Activated CD4-positive, alpha-beta T cell treated with anti-CD3 and anti-CD28 coated beads, Interleukin-2, amount 10 ng/mL, durations not matched to agents 7 days and 5 days (primary cell): ENCODE data around the gene GPC2. TPM values are rescaled to one million over a fixed set of nuclear protein-coding genes. Genes with fewer than 3 reads are reported as not detected.
"Not testable (repeated sequence)": the region's sequence is repeated elsewhere in the genome, so short reads cannot be mapped to it uniquely, and the experiment has no call there.

Source experiments
- CTCF ChIA-PET: fragments of 350-600 bp; sonication (Branson Sonifier 250); formaldehyde crosslinking; loops from one replicate; lab custom pipeline; 2021; ENCODE audit warnings: antibody characterized with exemption; lab: Charles Lee
- POLR2A ChIA-PET: fragments of 350-600 bp; sonication (Branson Sonifier 250); formaldehyde crosslinking; loops from one replicate; lab custom pipeline; 2021; ENCODE audit warnings: antibody characterized with exemption; lab: Charles Lee
- DNase-seq: peaks from one replicate; pipeline ENCODE4 v3.0.0-alpha.2; 2020
- H3K27ac Mint-ChIP-seq: one replicate; pipeline ENCODE4 v1.8.0; 2021; ENCODE audit warnings: mild to moderate bottlenecking, moderate library complexity, mixed read lengths
- H3K27me3 Mint-ChIP-seq: one replicate; pipeline ENCODE4 v1.8.0; 2021; ENCODE audit warnings: mixed read lengths
- H3K36me3 Mint-ChIP-seq: one replicate; pipeline ENCODE4 v1.8.0; 2021; ENCODE audit warnings: low read depth, mixed read lengths
- H3K4me1 Mint-ChIP-seq: one replicate; pipeline ENCODE4 v1.8.0; 2021; ENCODE audit warnings: mixed read lengths
- H3K4me3 Mint-ChIP-seq: one replicate; pipeline ENCODE4 v1.8.0; 2021; ENCODE audit warnings: mild to moderate bottlenecking, moderate library complexity, mixed read lengths
- H3K9me3 Mint-ChIP-seq: one replicate; pipeline ENCODE4 v1.8.0; 2021; ENCODE audit warnings: mixed read lengths
- total RNA-seq, 2 experiments: library from RNA; stranded (reverse); gene quantifications; one replicate each; pipeline ENCODE4 v1.2.3, GENCODE V29; 2021

GPC2 gene
- total RNA-seq, 2 experiments from 2014 or later = 13.9 to 20.9 TPM

- no peaks in the 10 kb centered on the region for H3K27me3 Mint-ChIP-seq
- no peak overlapping the region for H3K4me3 Mint-ChIP-seq
- H3K4me1 Mint-ChIP-seq = peaks cover 16% of the 10 kb centered on the region
- ChIA-PET POLR2A (no interaction called here), CTCF (interaction anchor here (0.6 to 1.7 kb wide), 6 partner anchors 11 to 1103 kb away, joined by 3 to 4 read pairs (median 3); partner anchors contain the start of gene LAMTOR4)
- H3K27ac Mint-ChIP-seq = peak overlapping the region; percentile 64
- no peak for DNase-seq
- no peaks in the 10 kb centered on the region for H3K9me3 Mint-ChIP-seq
- H3K36me3 Mint-ChIP-seq = no peaks in the 10 kb centered on the region
These were observed 39.1 kb downstream of the GPC2 start for GRCh38 chr7:100137851-100138760.

DNA sequence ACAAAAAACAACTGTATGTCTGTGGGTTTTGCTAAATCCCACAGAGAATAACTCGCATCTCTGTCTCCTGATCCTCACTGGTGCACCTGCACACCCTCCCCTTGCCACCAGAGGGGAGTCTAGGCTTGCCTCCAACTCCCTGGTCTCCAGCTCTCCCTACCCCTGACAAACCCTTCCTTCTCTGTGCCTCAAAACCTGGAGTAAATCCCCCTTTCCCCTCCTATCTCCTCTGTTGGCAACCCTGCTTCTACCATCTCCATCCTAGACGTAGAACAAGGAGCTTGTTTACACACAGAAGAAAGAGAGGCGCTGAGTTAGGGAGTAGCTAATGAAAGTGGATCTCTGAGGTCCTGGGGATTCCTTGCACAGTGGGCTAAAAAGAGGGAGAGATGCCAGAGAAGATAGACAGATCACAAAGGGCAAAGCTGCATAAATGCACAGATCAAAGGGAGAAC is 44.5 kb downstream of the GPC2 start:
- Mint-ChIP-seq H3K9me3 (no peaks in the 10 kb centered on the region), H3K27me3 (no peaks in the 10 kb centered on the region), H3K36me3 (no peaks in the 10 kb centered on the region), H3K27ac (peak overlapping the region; percentile 48), H3K4me3 (no peak overlapping the region), H3K4me1 (peaks cover 30% of the 10 kb centered on the region)
- peak; percentile 77 for DNase-seq
- CTCF ChIA-PET = interaction anchor here (0.5 to 5.9 kb wide), 33 partner anchors 8 to 304 kb away, joined by 3 to 39 read pairs (median 4); partner anchors contain the start of genes AP4M1, CNPY4, GJC3 and GPC2
- POLR2A ChIA-PET = no interaction called here

GRCh38 chr7:100132126-100132525 is 45.1 kb downstream of the GPC2 start:
- POLR2A ChIA-PET = no interaction called here
- Mint-ChIP-seq H3K27ac (peak overlapping the region; percentile 48), H3K36me3 (no peaks in the 10 kb centered on the region), H3K9me3 (no peaks in the 10 kb centered on the region), H3K27me3 (no peaks in the 10 kb centered on the region), H3K4me3 (no peak overlapping the region), H3K4me1 (peaks cover 28% of the 10 kb centered on the region)
- no peak for DNase-seq
- CTCF ChIA-PET = interaction anchor here (0.6 to 5.9 kb wide), 22 partner anchors 9 to 291 kb away, joined by 3 to 39 read pairs (median 4); partner anchors contain the start of genes CNPY4, GPC2, LAMTOR4 and PVRIG

DNA sequence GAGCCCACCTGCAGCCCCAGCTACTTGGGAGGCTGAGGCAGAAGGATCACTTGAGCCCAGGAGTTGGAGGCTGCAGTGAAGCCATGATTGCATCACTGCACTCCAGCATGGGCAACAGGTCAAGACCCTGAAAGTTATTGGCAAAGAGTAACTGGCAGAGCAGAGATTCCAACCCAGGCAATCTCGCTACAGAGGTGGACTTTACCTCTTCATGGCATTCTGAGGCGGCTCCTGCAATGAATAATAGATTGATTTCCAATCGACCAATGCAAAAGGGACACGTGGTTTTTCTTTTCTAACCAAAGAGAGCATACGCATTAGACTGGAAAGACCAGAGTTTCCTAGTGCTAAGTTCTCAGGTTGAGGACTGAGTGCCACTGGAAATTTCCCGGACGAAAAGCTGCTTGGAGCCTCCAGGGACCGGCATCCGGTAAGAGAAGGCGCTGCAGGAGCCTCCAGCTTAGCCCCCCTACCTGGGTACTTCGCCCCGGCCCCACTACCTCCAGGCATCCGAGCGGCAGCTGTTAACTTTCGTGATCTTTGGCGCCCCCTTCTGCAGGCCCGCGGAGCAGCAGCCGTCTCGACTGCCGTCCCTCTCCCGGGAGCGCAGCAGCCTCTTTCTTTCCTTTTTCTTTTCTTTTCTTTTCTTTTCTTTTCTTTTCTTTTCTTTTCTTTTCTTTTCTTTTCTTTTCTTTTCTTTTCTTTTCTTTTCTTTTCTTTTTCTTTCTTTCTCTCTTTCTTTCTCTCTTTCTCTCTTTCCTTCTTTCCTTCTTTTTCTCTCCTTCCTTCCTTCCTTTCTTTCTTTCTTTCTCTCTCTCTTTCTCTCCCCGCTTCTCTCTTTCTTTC is 46.4 kb downstream of the GPC2 start:
- peak; percentile 89 for DNase-seq
- no peak overlapping the region for H3K27ac Mint-ChIP-seq
- H3K9me3 Mint-ChIP-seq = no peaks in the 10 kb centered on the region
- H3K4me3 Mint-ChIP-seq = peak overlapping the region; percentile 32
- peaks cover 8% of the 10 kb centered on the region for H3K36me3 Mint-ChIP-seq
- ChIA-PET CTCF (interaction anchor here (0.6 to 5.9 kb wide), 25 partner anchors 9 to 468 kb away, joined by 3 to 39 read pairs (median 3); partner anchors contain the start of genes AP4M1, CNPY4, GPC2 and LAMTOR4), POLR2A (no interaction called here)
- peaks cover 39% of the 10 kb centered on the region for H3K4me1 Mint-ChIP-seq
- H3K27me3 Mint-ChIP-seq = no peaks in the 10 kb centered on the region

- H3K36me3 Mint-ChIP-seq, H3K4me3 Mint-ChIP-seq, POLR2A ChIA-PET, H3K27me3 Mint-ChIP-seq, DNase-seq, H3K27ac Mint-ChIP-seq, H3K9me3 Mint-ChIP-seq: not testable (repeated sequence)
- CTCF ChIA-PET = interaction anchor here (0.7 to 5.9 kb wide), 18 partner anchors 8 to 299 kb away, joined by 3 to 39 read pairs (median 4); partner anchors contain the start of genes CNPY4, GPC2, LAMTOR4 and MEPCE
- peaks cover 44% of the 10 kb centered on the region for H3K4me1 Mint-ChIP-seq
These were observed 47.0 kb downstream of the GPC2 start for GRCh38 chr7:100130220-100130607.

DNA sequence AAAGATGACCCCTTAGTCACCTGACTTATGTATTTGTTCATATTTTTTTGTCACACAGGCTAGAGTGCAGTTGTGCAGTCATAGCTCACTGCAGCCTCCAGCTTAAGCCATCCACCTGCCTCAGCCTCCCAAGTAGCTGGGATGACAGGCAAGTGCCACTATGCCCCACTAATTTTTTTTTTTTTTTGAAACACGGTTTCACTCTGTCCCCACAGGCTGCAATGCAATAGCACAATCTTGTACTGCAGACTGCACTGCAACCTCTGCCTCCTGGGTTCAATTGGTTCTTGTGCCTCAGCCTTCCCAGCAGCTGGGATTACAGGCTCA is 48.6 kb downstream of the GPC2 start:
- no peaks in the 10 kb centered on the region for H3K9me3 Mint-ChIP-seq
- peak overlapping the region; percentile 89 for H3K27ac Mint-ChIP-seq
- peaks cover 19% of the 10 kb centered on the region for H3K36me3 Mint-ChIP-seq
- H3K27me3 Mint-ChIP-seq = no peaks in the 10 kb centered on the region
- H3K4me3 Mint-ChIP-seq = peak overlapping the region; percentile 100
- CTCF ChIA-PET = interaction anchor here (0.6 to 5.9 kb wide), 8 partner anchors 7 to 1238 kb away, joined by 3 to 39 read pairs (median 4); partner anchors contain the start of genes CNPY4 and MCM7
- POLR2A ChIA-PET = no interaction called here
- peaks cover 55% of the 10 kb centered on the region for H3K4me1 Mint-ChIP-seq
- DNase-seq = no peak

DNA sequence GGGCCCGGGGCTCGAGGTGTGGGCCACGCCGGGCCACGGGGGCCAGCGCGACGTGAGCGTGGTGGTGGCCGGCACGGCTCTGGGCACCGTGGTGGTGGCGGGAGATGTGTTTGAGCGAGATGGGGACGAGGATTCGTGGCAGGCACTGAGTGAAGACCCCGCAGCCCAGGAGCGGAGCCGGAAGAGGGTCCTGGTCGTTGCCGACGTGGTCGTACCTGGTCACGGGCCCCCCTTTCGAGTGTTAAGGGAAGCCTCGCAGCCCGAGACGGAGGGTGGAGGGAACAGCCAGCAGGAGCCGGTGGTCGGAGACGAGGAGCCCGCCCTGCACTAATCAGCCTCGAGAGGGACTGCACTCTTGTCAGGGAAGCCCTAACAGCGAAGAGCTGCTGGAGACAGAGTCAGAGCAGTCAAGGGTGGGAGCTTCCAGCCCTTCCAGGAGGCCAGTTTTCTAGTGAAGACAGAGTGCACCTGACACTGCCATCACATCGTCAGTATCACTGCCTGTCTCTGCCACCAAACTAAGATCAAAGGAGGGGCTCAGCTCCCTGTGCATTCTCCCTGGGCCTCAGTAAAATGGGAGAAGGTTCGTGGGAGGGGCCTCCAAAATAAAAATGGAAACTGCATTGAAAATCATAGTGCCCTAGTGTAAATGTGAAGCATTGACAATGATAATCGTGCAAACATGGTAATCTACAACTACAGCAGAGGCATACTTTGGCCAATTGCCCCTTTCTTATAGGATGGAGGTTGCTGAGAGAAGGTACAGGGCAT is 49.1 kb downstream of the GPC2 start:
- Mint-ChIP-seq H3K4me1 (peaks cover 55% of the 10 kb centered on the region), H3K4me3 (peak overlapping the region; percentile 100), H3K27me3 (no peaks in the 10 kb centered on the region), H3K36me3 (peaks cover 19% of the 10 kb centered on the region), H3K27ac (peak overlapping the region; percentile 89), H3K9me3 (no peaks in the 10 kb centered on the region)
- peak; percentile 23 for DNase-seq
- ChIA-PET POLR2A (no interaction called here), CTCF (interaction anchor here (0.5 to 5.9 kb wide), 11 partner anchors 6 to 1237 kb away, joined by 3 to 39 read pairs (median 4); partner anchors contain the start of genes CNPY4 and MCM7)

DNA sequence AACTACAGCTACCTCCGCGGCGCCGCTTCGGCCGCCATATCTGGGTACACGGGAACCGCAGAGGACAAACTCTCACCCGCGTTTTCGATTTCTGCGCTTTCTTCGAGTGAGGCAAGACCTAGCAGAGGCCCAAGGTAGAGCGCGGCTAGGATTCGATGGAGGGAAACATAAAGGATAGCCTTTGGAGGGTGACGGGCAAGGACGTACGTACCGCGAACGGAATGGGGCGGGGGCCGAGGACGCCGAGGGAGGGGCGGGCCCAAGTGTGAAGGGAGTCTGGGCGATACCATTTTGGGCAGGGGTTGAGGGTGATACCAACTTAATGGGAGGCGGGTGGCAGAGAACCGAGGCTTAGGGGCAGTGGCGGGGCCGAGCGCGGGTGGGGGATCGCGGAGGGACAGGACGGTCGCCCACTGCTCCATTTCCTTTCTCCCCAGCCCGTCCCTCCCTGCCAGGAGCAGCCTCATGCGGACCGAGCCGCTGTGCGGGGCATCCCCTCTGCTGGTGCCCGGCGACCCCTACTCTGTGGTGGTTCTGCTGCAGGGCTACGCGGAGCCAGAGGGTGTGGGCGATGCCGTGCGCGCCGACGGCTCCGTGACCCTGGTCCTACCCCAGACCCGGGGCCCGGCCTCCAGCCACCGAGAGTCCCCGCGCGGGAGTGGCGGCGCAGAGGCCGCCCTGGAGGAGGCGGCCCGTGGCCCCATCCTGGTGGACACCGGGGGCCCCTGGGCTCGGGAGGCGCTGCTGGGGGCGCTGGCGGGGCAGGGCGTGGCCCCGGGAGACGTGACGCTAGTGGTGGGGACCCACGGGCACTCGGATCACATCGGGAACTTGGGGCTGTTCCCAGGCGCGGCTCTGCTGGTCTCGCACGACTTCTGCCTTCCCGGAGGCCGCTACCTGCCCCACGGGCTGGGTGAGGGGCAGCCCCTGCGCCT is 50.0 kb downstream of the GPC2 start, which contains the start of gene MBLAC1:
TSS of gene MBLAC1 (plus strand) at position 37 of the 935 bp plus-strand sequence. CDS start at position 466, 429 bp downstream.
- CTCF ChIA-PET = interaction anchor here (0.6 to 5.9 kb wide), 12 partner anchors 13 to 497 kb away, joined by 3 to 39 read pairs (median 4); no protein-coding TSS in a partner anchor
- peak within 1 kb of the TSS; percentile 100 for H3K27ac Mint-ChIP-seq
- peaks cover 27% of the 10 kb centered on the region for H3K36me3 Mint-ChIP-seq
- H3K27me3 Mint-ChIP-seq = no peaks in the 10 kb centered on the region
- POLR2A ChIA-PET = interaction anchor here (0.7 kb wide), 1 partner anchor 27 kb away, joined by 3 read pairs; no protein-coding TSS in a partner anchor
- H3K9me3 Mint-ChIP-seq = no peaks in the 10 kb centered on the region
- peaks cover 51% of the 10 kb centered on the region for H3K4me1 Mint-ChIP-seq
- peak within 1 kb of the TSS; percentile 100 for H3K4me3 Mint-ChIP-seq
- peak; percentile 93 for DNase-seq

- ChIA-PET CTCF (interaction anchor here (0.5 to 1.1 kb wide), 10 partner anchors 21 to 496 kb away, joined by 3 to 7 read pairs (median 4); no protein-coding TSS in a partner anchor), POLR2A (interaction anchor here (0.6 to 0.7 kb wide), 2 partner anchors 26 to 171 kb away, joined by 3 read pairs; no protein-coding TSS in a partner anchor)
- H3K4me3 Mint-ChIP-seq = peak overlapping the region; percentile 100
- H3K27me3 Mint-ChIP-seq = no peaks in the 10 kb centered on the region
- H3K27ac Mint-ChIP-seq = peak overlapping the region; percentile 100
- DNase-seq = no peak
- H3K4me1 Mint-ChIP-seq = peaks cover 50% of the 10 kb centered on the region
- no peaks in the 10 kb centered on the region for H3K9me3 Mint-ChIP-seq
- peaks cover 30% of the 10 kb centered on the region for H3K36me3 Mint-ChIP-seq
These were observed 50.8 kb downstream of the GPC2 start for GRCh38 chr7:100126239-100126930.
